BJ (cell line): ENCODE data around the gene LIG3. TPM values are rescaled to one million over a fixed set of nuclear protein-coding genes. Genes with fewer than 3 reads are reported as not detected.

Experiments
- CTCF ChIA-PET: fragments of 350-600 bp; formaldehyde crosslinking; extraction: SDS; loops from one replicate; lab custom pipeline; 2021; ENCODE audit warnings: antibody characterized with exemption, inconsistent platforms; lab: Yijun Ruan, JAX
- POLR2A ChIA-PET: fragments of 300-600 bp; sonication (Branson Sonifier 250); formaldehyde crosslinking; extraction: SDS; loops from one replicate; lab custom pipeline; 2021; ENCODE audit warnings: antibody characterized with exemption; lab: Charles Lee
- DNase-seq: peaks from one replicate; pipeline ENCODE4 v3.0.0-alpha.2; 2011; ENCODE audit warnings: low read depth
- H3K27me3 ChIP-seq: 2 replicates; pipeline ENCODE4 v1.6.0; 2011; ENCODE audit warnings: low read length; ENCODE audit not compliant: control insufficient read depth, insufficient read depth
- H3K36me3 ChIP-seq: 2 replicates; pipeline ENCODE4 v1.5.1; 2011; ENCODE audit warnings: low read length; ENCODE audit not compliant: control insufficient read depth, insufficient read depth
- H3K4me3 ChIP-seq: 2 replicates; pipeline ENCODE4 v1.5.1; 2011; ENCODE audit warnings: low read depth, mild to moderate bottlenecking, control low read depth, low read length
- CTCF ChIP-seq: IDR thresholded peaks from 2 replicates; pipeline ENCODE4 v1.5.1; 2011; ENCODE audit warnings: low read depth, mild to moderate bottlenecking, control low read depth, inconsistent platforms, low read length, moderate library complexity; ENCODE audit not compliant: insufficient read depth
- polyA plus RNA-seq: library from polyadenylated mRNA; depleted of rRNA; stranded (reverse); fragments of >200 nt; gene quantifications from 2 replicates; pipeline ENCODE4 v1.2.3, GENCODE V29; 2011

The LIG3 gene
- polyA plus RNA-seq, 1 experiment: 31.1 TPM

- CTCF ChIA-PET: interaction anchor here (0.9 to 1.8 kb wide), 4 partner anchors 9 to 129 kb away, joined by 3 to 7 read pairs (median 4); no protein-coding TSS in a partner anchor
These were observed 11.3 kb downstream of the LIG3 start for GRCh38 chr17:34991606-34992005.

GRCh38 chr17:34993031-34993430 is 12.7 kb downstream of the LIG3 start:
- DNase-seq: no peak
- POLR2A ChIA-PET: no interaction called here
- CTCF ChIA-PET: interaction anchor here (1.8 kb wide), 1 partner anchor 127 kb away, joined by 7 read pairs; no protein-coding TSS in a partner anchor
- TF ChIP-seq CTCF: no peak
- Histone ChIP-seq H3K27me3 (no peaks in the 10 kb centered on the region), H3K4me3 (no peak overlapping the region), H3K36me3 (peaks cover 10% of the 10 kb centered on the region)

More at GRCh38 chr17:34991606-34992005, 11.3 kb downstream of the LIG3 start:
- H3K4me3 ChIP-seq: no peak overlapping the region
- no peak for TF ChIP-seq CTCF
- POLR2A ChIA-PET: no interaction called here
- no peak for DNase-seq
- peaks cover 10% of the 10 kb centered on the region for H3K36me3 ChIP-seq
- no peaks in the 10 kb centered on the region for H3K27me3 ChIP-seq

DNA sequence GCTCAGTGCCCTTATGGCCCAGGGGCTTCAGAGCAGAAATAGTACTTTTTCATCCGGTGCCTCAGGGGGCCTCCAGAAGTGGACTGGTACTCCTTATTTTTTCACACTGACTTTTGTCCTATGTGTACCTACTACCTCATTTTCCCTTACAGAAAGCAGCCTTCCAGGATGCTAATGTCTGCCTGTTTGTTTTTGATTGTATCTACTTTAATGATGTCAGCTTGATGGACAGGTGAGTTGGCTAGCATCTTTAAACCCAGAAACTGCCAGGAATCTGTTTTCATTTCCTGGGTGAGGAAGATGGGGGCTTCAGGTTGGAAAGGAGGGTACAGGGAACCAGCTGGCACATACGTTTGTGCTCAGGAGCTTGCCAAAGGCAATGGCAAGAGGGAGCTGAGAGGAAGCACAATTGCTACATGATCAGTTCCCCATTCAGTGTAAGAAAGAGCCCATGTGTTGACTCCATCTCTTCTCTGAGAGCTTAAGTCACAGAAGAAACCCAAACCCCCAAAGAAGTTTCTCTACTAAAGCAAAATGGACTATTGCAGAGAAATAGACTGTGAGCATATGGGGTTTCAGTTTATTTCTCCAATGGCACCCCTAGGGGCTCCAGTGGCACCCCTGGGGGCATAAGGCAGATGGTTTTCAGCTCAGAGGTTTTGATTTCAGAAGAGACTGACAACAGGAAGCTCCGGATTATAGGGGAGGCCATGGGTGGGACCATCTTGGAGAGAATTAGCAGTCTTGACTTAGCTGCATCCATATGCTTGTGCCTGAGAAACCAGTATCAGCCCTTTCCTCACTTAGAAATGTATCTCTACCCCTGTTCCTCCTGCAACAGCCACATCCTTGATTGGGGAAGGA is 16.3 kb downstream of the LIG3 start:
- no peak for DNase-seq
- CTCF ChIA-PET: interaction anchor here (0.6 to 9.2 kb wide), 5 partner anchors 9 to 123 kb away, joined by 3 to 90 read pairs (median 4); partner anchors contain the start of genes FNDC8 and RAD51D

DNA sequence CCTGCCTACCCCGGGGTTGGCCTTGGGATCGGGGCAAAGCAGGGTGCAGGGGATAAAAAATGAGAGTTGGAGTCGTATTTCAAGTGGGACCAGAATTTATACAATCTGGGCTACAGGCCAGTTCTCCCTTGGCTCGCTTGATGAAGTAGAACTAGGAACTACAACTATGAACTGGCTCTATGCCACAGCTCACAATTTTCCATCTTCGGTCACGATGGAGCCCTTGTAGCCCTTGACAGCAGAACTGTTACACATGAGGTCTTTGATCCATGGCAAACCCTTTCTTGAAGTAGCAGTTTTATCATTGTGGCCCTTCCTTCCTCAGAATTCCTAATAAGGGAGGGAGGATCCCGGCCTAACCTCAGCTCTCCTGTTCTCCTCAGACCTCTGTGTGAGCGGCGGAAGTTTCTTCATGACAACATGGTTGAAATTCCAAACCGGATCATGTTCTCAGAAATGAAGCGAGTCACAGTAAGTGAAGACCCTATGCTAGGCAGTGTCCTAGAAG is 17.1 kb downstream of the LIG3 start:
- DNase-seq: no peak
- no peak for TF ChIP-seq CTCF
- H3K36me3 ChIP-seq: peaks cover 15% of the 10 kb centered on the region
- no peaks in the 10 kb centered on the region for H3K27me3 ChIP-seq
- H3K4me3 ChIP-seq: no peak overlapping the region
- ChIA-PET CTCF (interaction anchor here (0.6 to 9.2 kb wide), 5 partner anchors 9 to 122 kb away, joined by 3 to 90 read pairs (median 4); partner anchors contain the start of genes FNDC8 and RAD51D), POLR2A (no interaction called here)

More for the DNA sequence above, 16.3 kb downstream of the LIG3 start:
- H3K36me3 ChIP-seq: peaks cover 16% of the 10 kb centered on the region
- POLR2A ChIA-PET: no interaction called here
- TF ChIP-seq CTCF: no peak
- no peak overlapping the region for H3K4me3 ChIP-seq
- no peaks in the 10 kb centered on the region for H3K27me3 ChIP-seq

- CTCF ChIA-PET: interaction anchor here (1.0 to 9.2 kb wide), 3 partner anchors 92 to 133 kb away, joined by 4 to 90 read pairs (median 15); partner anchors contain the start of genes FNDC8 and RAD51D
- Histone ChIP-seq H3K27me3 (no peaks in the 10 kb centered on the region), H3K36me3 (peaks cover 15% of the 10 kb centered on the region), H3K4me3 (no peak overlapping the region)
- peak; percentile 90 for TF ChIP-seq CTCF
- POLR2A ChIA-PET: no interaction called here
- no peak for DNase-seq
These were observed 17.9 kb downstream of the LIG3 start for GRCh38 chr17:34998205-34998604.
